Gastrocnemius medialis (tissue), 4 donors: ENCODE data around the gene OR12D2. TPM values are rescaled to one million over a fixed set of nuclear protein-coding genes. Genes with fewer than 3 reads are reported as not detected.
"Not testable (repeated sequence)": the region's sequence is repeated elsewhere in the genome, so short reads cannot be mapped to it uniquely, and the experiment has no call there.

Experiments
- ATAC-seq, 2 donors: fragments of 150-250 bp; one replicate each; pipeline ENCODE4 v1.9.1; 2016
- DNase-seq, 2 donors: peaks; one replicate each; pipeline ENCODE4 v3.0.0-alpha.2; 2019
- H3K27ac ChIP-seq, 4 donors: fragments of 200-600 bp; sonication (generic); 1 replicate in 1 of 4; 2 replicates in 3 of 4; pipeline ENCODE4 v1.5.1; 2016 to 2018; ENCODE audit warnings: mild to moderate bottlenecking in 2 of 4, moderate library complexity in 1 of 4
- H3K27me3 ChIP-seq, 3 donors: fragments of 200-600 bp; sonication (generic) in 2 of 3; 1 replicate in 1 of 3; 2 replicates in 2 of 3; pipeline versions ENCODE4 v1.5.1 to v1.6.0; 2016 to 2019; ENCODE audit warnings: mild to moderate bottlenecking in 1 of 3, moderate library complexity in 1 of 3
- H3K36me3 ChIP-seq, 2 donors: fragments of 200-600 bp; sonication (generic) in 1 of 2; one replicate each; pipeline ENCODE4 v1.5.1; 2017 to 2018
- H3K4me1 ChIP-seq, 2 donors: fragments of 200-600 bp; sonication (generic) in 1 of 2; one replicate each; pipeline ENCODE4 v1.5.1; 2016 to 2017; ENCODE audit warnings: mild to moderate bottlenecking in 2 of 2
- H3K4me3 ChIP-seq, 4 donors: fragments of 200-600 bp; sonication (generic) in 3 of 4; 1 replicate in 1 of 4; 2 replicates in 3 of 4; pipeline ENCODE4 v1.5.1; 2016 to 2019; ENCODE audit warnings: mild to moderate bottlenecking in 2 of 4
- H3K9me3 ChIP-seq, 3 donors: fragments of 200-600 bp; sonication (generic) in 2 of 3; 1 replicate in 1 of 3; 2 replicates in 2 of 3; pipeline ENCODE4 v1.5.1; 2016 to 2019
- CTCF ChIP-seq, 5 experiments: fragments of 450-650 bp in 3 of 5; fragments of 200-600 bp in 2 of 5; sonication (generic) in 2 of 5; IDR thresholded peaks in 4 of 5; conservative IDR thresholded peaks in 1 of 5; 1 replicate in 4 of 5; 2 replicates in 1 of 5; pipeline ENCODE4 v1.5.1; 2016 to 2019; ENCODE audit warnings: antibody characterized with exemption in 5 of 5, mild to moderate bottlenecking in 3 of 5, moderate library complexity in 3 of 5
- POLR2A ChIP-seq, 2 donors: fragments of 450-650 bp; IDR thresholded peaks; one replicate each; pipeline ENCODE4 v1.6.1; 2017; ENCODE audit warnings: antibody characterized with exemption in 2 of 2, mild to moderate bottlenecking in 2 of 2, moderate library complexity in 2 of 2
- in situ Hi-C, 4 donors: fragments of 200-750 bp; cut with MboI; loops; one replicate each; pipeline versions ENCODE4 v1.15.0 to v1.8.0; 2017; ENCODE audit warnings: low sequenced_read_pairs in 4 of 4
- intact Hi-C: fragments of 100-400 bp; cut with DNase I; formaldehyde crosslinking; loops from one replicate; pipeline ENCODE4 v1.15.1; 2023; ENCODE audit warnings: low total_unique reads
- total RNA-seq, 4 donors: library from RNA; depleted of rRNA; stranded (reverse); fragments of >200 nt; gene quantifications; one replicate each; pipeline versions ENCODE4 v1.1.0 to v1.2.3, GENCODE V29; 2016

OR12D2 gene
- not detected for total RNA-seq

GRCh38 chr6:29395331-29395730 is at the start of gene OR12D2:
TSS of gene OR12D2 (plus strand) at chr6:29395631. CDS start at chr6:29396700, 1,069 bp downstream.
- DNase-seq (no peak), ATAC-seq (no peak)
- intact Hi-C loops = no loop called here
- H3K9me3 ChIP-seq = no peaks in the 10 kb centered on the region
- TF ChIP-seq POLR2A (IDR thresholded peaks at IDR 0.05) = no peak
- no peak for TF ChIP-seq CTCF (IDR thresholded peaks at IDR 0.05 in 4 of 5, conservative IDR thresholded peaks at IDR 0.05 in 1 of 5)
- H3K4me3 ChIP-seq = no peak within 1 kb of the TSS
- H3K4me1 ChIP-seq = no peaks in the 10 kb centered on the region
- no peak within 1 kb of the TSS for H3K27ac ChIP-seq
- no peaks in the 10 kb centered on the region for H3K27me3 ChIP-seq
- no peaks in the 10 kb centered on the region for H3K36me3 ChIP-seq
- in situ Hi-C loops = no loop called here

GRCh38 chr6:29349348-29349747 is 46.1 kb upstream of the OR12D2 start:
- intact Hi-C loops, H3K4me3 ChIP-seq, H3K36me3 ChIP-seq, H3K4me1 ChIP-seq, ATAC-seq, DNase-seq, H3K27me3 ChIP-seq, H3K9me3 ChIP-seq, H3K27ac ChIP-seq, in situ Hi-C loops: not testable (repeated sequence)

- DNase-seq (no peak), ATAC-seq (no peak)
- intact Hi-C loops = no loop called here
- H3K4me3 ChIP-seq = no peak overlapping the region
- in situ Hi-C loops = no loop called here
- H3K4me1 ChIP-seq = no peaks in the 10 kb centered on the region
- TF ChIP-seq CTCF (IDR thresholded peaks at IDR 0.05 in 4 of 5, conservative IDR thresholded peaks at IDR 0.05 in 1 of 5) = no peak
- H3K27ac ChIP-seq = no peak overlapping the region
- no peaks in the 10 kb centered on the region for H3K9me3 ChIP-seq
- no peaks in the 10 kb centered on the region for H3K27me3 ChIP-seq
- H3K36me3 ChIP-seq = no peaks in the 10 kb centered on the region
Observed at GRCh38 chr6:29354980-29355379, 40.5 kb upstream of the OR12D2 start.

- H3K9me3 ChIP-seq = no peaks in the 10 kb centered on the region
- in situ Hi-C loops = no loop called here
- TF ChIP-seq CTCF (IDR thresholded peaks at IDR 0.05 in 4 of 5, conservative IDR thresholded peaks at IDR 0.05 in 1 of 5) = no peak
- TF ChIP-seq POLR2A (IDR thresholded peaks at IDR 0.05) = no peak
- no peak overlapping the region for H3K27ac ChIP-seq
- H3K4me3 ChIP-seq = no peak overlapping the region
- intact Hi-C loops = no loop called here
- H3K27me3 ChIP-seq = no peaks in the 10 kb centered on the region
- ATAC-seq = no peak
- H3K4me1 ChIP-seq = no peaks in the 10 kb centered on the region
- no peaks in the 10 kb centered on the region for H3K36me3 ChIP-seq
- no peak for DNase-seq
Observed at GRCh38 chr6:29355603-29356002, 39.8 kb upstream of the OR12D2 start.

- no peak for TF ChIP-seq CTCF (IDR thresholded peaks at IDR 0.05 in 4 of 5, conservative IDR thresholded peaks at IDR 0.05 in 1 of 5)
- no peak for TF ChIP-seq POLR2A (IDR thresholded peaks at IDR 0.05)
- in situ Hi-C loops = no loop called here
- Histone ChIP-seq H3K27ac (no peak within 1 kb of the TSS), H3K27me3 (no peaks in the 10 kb centered on the region), H3K4me1 (no peaks in the 10 kb centered on the region), H3K4me3 (no peak within 1 kb of the TSS), H3K36me3 (no peaks in the 10 kb centered on the region), H3K9me3 (no peaks in the 10 kb centered on the region)
- DNase-seq (no peak), ATAC-seq (no peak)
- intact Hi-C loops = no loop called here
Observed at GRCh38 chr6:29368765-29369164, 26.7 kb upstream of the OR12D2 start, which contains the start of gene OR5V1. TSS of gene OR5V1 (minus strand) at chr6:29368865. CDS start at chr6:29356195, 12,670 bp downstream.
